HG02678 (cell line): ENCODE results near the gene L1CAM.
A peak's percentile ranks its signal among the peaks of the same experiment; 100 is the strongest.

Experiments
- ATAC-seq: cut with Tn5 transposase; IDR thresholded peaks from one replicate; pipeline ENCODE4 v1.9.1; 2021; ENCODE audit warnings: mild to moderate bottlenecking, moderate library complexity; ENCODE audit not compliant: unreplicated experiment

L1CAM gene, protein sequence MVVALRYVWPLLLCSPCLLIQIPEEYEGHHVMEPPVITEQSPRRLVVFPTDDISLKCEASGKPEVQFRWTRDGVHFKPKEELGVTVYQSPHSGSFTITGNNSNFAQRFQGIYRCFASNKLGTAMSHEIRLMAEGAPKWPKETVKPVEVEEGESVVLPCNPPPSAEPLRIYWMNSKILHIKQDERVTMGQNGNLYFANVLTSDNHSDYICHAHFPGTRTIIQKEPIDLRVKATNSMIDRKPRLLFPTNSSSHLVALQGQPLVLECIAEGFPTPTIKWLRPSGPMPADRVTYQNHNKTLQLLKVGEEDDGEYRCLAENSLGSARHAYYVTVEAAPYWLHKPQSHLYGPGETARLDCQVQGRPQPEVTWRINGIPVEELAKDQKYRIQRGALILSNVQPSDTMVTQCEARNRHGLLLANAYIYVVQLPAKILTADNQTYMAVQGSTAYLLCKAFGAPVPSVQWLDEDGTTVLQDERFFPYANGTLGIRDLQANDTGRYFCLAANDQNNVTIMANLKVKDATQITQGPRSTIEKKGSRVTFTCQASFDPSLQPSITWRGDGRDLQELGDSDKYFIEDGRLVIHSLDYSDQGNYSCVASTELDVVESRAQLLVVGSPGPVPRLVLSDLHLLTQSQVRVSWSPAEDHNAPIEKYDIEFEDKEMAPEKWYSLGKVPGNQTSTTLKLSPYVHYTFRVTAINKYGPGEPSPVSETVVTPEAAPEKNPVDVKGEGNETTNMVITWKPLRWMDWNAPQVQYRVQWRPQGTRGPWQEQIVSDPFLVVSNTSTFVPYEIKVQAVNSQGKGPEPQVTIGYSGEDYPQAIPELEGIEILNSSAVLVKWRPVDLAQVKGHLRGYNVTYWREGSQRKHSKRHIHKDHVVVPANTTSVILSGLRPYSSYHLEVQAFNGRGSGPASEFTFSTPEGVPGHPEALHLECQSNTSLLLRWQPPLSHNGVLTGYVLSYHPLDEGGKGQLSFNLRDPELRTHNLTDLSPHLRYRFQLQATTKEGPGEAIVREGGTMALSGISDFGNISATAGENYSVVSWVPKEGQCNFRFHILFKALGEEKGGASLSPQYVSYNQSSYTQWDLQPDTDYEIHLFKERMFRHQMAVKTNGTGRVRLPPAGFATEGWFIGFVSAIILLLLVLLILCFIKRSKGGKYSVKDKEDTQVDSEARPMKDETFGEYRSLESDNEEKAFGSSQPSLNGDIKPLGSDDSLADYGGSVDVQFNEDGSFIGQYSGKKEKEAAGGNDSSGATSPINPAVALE

DNA sequence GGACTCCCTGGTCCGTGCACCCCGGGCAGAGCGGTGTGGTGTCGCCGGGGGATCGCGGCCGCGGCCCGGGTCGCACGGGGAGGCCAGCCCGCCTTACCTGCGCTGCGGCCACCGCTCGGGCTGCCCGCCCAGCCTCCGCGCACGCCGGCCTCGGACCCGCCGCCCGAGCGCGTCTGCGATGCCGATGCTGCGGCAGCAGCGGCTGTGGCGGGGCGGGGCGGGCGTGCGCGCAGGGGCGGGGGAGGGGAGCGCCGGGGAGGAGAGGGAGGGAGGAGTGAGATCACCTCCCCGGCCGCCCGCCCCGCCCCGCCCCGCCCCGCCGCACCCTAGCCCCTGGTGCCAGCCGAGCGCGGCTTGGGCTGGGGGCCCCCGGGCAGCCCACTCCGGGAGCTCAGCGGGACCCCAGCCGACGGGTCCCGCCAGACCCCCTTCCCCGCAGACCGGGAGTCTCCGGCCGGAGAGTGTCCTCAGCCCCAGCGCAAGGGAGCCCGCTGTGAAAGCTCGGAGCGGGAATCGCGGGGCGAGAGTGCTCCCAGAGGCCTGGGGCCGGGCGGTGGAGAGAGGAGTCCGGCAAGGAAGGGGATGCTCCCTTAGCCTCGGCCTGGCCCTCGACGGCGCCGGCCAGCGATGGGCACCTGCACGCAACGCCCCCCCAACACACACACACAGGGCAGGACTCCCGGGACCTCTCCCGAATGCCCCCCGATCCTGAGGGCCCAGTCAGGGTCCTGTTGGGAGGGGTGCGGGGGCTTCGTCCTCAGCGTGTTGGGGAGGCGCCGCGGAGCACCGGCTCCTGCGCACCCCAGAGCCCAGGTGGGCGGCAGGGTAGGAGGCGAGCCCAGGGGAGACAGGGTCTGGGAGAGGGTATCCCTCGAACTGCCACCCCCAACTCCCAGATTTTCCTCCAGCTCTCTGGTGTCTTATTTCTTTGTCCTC, at the start of gene L1CAM:
TSS of gene L1CAM (minus strand) at position 206 of the 936 bp plus-strand sequence. CDS start 10,337 bp downstream, outside the sequence.
- no peak for ATAC-seq

DNA sequence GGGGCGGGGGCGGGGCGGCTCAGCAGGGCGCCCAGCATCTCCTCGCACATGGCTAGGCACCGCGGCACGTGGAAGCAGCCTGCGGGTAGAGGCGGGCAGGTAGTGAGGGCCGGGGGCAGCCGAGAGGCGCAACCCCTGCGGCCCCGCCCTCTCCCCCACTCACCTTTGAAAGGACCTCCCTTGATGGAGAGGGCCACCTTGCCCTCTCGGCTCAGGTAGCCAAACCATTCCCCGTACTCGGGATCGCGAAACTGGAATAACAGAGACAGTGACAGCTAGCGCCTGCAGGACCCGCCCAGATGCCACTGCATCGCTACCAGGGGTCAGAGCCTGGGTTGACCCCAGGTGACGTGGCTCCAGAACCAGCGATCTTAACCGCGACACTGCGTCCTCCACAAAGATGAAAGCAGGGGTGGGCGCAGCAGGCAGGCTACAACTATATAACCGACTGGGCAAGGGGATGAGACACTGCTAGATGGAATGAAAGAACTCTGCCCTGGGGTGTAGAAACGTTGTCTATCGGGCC, 49.4 kb upstream of the L1CAM start:
- no peak for ATAC-seq

DNA sequence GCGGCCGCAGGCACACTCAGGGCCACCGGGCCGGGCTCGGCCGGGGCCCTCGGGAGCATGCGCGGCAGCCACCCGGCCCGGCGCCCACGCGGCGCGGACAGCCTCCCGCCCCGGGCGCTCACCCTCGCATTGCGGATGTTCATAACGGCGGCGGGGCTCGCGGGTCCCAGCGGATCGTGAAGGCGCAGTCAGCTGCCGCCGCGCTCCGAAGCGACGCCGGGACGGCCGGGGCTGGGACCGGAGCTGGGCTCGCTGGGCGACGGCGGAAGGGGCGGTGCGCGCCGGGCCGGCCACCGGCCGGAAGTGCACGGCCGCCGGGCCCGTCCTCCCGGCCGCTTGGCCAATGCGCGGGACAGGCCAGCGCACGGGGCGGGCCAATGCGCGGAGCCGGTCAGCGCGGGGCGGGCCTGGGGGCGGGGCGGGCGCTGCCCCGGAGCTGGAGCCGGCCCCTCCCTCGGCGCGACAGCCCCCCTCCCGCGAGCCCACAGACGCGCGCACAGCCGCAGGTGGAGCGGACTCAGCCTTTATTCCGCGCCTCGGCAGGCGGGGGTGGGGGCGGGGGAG, 48.9 kb upstream of the L1CAM start, which contains the start of gene NAA10:
TSS of gene NAA10 (minus strand) at position 276 of the 564 bp plus-strand sequence. CDS start at position 143, 133 bp downstream.
- peak; percentile 94 for ATAC-seq

DNA sequence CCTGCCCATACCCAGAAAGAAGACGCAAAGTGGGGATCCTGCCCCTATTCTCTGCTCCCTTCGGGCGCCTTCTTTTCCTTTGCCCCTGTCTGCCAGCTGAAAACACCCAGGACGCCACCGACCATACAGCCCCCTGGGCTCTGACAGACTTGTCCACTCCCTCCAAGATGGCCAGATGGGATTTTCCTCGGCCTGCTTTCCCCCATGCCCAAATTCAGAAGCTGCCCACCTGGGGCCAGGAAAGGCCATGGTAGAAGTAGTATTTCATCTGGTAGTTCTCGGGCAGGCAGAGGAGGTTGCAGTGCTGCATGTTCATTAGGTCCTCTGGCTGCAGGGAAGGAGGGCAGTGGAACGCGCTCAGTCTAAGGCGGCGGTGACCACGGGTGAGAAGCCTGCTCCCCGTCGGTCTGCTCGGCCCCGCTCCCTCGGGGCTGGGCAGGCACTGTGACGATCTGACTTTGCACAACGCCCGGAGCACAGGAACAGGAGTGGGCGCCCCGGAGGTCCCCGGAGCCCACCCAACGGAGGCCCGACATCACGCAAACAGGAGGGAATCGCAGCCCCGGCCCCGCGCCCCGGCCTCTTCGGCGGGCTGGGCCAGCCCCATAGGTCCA, 48.3 kb upstream of the L1CAM start:
- ATAC-seq, result peak; percentile 9

DNA sequence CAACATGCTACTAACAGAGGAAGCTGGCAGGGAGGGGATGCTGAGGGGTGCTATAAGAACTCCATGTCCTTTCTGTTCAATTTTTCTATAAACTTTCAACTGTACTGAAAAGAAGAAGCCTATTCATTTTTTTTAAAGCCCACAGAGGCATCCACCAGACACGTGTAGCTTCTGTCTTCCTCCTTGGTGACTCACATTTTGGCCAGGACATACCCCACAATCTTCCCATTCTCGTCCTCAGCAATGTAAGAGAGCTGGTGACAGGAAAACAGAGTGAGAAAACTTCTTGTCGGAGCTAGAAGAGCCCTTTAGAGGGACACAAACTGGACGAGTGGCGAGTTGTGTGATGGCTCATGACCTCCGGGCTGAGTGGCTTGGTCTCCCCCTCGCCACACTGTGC, 47.8 kb upstream of the L1CAM start:
- ATAC-seq, result no peak

DNA sequence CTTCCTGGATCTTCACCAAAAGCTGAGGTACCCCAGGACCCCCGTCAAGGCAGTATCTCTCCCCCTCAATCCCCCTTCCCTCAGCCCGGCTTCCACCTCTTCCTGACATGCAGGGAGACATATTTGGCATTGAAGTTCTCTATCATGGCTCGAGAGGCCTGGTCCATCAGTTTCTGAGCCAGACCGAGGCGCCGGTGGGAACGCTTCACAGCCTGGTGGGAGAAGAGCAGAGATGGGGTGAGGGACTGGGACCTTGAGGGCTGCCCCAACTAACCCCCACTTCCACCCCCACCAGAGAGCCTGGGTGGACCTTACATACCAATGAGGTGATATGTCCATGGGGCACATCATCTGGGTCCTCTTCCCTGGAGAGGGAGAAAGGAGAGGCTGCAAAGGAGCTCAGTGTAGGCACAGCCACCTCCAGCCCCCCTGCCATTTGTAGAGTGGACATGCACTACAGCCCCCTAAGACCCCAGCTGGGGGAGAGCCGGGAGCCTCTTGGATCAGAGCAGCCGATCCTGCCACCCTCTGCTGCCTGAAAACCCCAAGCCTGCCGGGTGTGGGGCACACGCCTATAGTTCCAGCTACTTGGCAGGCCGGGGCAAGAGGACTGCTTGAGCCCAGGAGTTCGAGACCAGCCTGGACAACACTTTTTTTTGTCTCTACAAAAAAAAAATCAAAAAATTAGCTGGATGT, 46.4 kb upstream of the L1CAM start:
- no peak for ATAC-seq

DNA sequence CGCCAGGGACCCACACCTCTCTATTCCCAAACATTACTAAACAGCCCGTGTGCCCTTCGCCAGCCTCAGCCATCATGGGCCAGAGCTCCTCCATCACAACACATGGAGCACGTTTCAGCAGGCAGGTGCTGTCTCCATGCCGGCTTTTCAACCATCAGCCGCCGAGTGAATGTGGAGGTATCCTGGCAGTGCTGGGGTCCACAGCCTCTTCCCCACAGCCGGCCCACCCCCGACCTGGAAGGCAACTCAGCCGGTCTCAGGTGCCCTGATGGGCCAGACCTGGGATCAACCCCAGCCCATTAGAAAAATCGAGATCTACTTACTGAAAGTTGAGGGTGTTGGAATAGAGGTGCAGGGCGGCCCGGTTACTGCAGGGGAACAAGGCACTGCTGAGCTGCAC, 45.8 kb upstream of the L1CAM start:
- ATAC-seq, result no peak

DNA sequence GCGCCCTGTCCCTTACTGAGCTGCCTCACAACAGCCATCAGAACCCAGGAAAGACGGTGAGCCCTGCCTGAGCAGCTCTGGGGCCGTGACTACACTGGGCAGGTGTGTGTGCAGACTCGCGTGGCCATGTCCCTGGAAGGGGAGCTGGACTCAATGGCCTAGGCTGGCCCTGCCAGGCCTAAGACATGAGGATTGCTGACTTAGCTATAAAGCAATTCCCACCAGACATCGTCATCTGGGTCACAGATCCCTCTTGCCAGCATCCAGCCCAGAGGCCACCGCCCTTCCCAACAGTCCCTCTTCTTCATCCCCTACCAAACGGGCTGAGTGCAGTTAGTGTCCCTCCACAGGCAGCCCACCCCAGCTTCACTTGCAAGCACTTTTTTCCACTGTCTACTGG, 45.2 kb upstream of the L1CAM start:
- no peak for ATAC-seq

DNA sequence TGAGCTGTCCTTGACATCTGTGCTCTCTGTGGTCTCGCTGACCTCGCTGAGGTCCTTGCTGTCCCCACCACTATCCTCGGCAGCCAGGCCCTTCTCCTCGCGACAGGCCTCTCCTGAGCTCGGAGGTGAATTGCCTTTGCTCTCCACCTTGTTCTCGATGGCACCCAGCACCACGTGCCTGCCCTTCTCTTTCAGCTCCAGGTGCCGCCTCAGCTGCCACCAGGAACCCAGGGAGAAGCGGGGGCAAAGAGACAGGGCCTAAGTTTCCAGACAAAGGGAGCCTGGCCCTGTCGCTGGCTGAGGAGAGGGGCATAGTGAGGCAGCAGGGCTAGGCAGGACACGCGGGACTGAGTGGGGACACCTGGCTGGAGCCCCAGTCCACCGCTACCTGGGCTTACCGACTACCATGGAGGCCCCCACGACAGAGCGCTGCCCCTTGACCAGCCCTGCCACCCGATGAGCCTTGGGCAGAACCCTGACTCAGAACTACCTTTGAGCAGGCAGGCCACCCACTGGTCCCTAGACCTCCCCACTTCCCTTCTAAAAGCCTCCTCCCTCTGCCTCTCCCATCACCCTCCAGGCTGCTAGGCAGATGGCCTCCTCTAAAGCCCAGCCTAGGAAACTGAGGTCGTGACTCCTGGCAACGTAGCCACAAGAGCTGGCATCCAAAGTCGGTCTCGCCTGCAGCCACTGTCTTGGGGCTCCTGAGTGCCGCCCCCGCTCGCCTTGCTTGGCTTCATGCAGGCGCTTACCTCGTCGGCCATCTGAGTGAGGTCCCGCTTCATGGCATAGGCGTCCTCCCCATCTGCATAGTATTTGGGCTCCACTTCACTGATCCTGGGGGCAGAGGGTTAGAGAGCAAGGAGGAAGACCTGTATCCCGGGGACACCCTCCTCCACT, 44.3 kb upstream of the L1CAM start:
- no peak for ATAC-seq

DNA sequence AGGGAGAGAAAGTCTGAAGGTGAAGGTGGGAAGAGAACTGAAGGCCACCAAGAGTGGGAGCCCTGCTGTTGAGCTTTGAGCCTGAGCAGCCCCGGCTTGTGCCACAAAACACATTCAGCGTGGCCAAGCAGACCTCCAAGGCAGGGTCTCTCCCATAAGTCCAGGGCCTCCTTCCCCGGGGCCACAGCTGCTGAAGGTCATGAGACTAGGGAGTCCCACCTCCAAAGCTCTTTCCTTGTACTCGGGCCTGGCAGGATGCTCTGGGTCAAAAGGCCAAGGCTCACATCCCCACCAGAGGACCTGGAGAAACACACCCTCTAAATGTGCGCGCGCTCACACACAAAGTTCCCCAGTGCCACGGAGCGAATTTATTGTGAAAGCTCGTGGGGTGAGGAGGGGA, 43.6 kb upstream of the L1CAM start:
- ATAC-seq, result no peak

DNA sequence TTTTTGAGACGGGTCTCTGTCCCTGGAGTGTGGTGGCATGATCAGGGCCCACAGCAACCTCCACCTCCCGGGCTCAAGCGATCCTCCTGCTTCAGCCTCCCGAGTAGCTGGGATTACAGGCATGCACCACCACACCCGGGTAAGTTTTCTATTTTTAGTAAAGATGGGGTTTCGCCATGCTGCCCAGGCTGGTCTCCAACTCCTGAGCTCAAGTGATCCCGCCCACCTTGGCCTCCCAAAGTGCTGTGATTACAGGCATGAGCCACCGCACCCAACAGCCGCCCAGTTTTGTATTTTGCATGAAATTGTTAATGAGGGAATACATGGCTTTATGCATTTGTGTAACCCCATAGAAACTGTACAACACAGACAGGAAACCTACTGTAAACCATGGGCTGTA, 42.9 kb upstream of the L1CAM start:
- no peak for ATAC-seq

DNA sequence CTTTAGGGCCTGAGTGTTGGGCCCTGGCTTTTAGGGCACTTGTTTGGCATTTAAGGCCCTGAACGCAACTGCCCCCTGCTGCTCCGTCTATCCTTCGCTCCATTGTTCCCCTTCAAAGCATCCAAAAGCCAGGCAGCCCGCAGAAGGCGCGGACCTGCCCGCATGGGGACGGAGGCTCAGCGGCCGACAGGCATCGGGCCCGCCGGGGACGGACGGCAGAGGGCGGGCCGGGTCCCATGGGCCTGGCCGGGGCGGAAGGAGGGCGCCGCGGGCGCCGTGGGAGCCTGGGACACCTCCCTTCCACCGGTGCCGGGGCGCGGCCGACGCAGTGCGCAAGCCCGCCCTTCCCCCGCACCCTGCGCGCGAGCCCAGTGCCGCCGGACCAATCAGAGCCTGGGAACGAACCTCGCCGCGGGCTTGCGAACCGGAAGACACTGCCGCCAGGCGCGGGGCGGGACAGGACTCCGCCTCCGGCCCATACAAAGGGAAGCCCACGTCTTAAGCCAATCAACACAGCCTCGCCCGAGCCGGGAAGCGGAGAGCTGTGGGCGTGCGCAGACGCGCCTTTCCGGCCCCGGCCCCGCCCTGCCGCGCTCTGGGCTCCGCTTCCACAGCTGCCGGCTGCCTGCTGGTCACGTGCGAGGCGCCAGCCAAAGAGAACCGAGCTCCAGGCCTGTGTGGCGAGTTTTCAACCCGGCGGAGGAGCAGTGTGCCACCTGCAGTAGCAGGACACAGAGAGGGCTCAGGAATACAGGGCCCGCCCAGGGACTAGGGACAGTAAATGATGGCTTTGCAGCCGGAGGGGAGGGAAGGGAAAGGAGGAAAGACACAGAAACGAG, 42.2 kb upstream of the L1CAM start:
- ATAC-seq, result peak; percentile 77

DNA sequence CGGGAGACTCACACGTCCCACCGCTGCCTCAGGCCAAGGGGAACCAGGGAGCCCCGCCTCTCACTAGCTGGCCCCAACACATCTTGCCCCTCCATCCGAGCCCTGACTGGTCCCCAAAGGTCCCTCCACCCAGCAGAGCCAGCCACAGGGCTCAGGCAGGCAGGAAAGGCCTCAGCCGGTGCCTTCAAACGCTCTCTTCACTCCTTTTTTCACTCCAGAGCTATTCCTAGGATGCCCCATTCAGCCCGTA, 41.6 kb upstream of the L1CAM start:
- ATAC-seq, result no peak

DNA sequence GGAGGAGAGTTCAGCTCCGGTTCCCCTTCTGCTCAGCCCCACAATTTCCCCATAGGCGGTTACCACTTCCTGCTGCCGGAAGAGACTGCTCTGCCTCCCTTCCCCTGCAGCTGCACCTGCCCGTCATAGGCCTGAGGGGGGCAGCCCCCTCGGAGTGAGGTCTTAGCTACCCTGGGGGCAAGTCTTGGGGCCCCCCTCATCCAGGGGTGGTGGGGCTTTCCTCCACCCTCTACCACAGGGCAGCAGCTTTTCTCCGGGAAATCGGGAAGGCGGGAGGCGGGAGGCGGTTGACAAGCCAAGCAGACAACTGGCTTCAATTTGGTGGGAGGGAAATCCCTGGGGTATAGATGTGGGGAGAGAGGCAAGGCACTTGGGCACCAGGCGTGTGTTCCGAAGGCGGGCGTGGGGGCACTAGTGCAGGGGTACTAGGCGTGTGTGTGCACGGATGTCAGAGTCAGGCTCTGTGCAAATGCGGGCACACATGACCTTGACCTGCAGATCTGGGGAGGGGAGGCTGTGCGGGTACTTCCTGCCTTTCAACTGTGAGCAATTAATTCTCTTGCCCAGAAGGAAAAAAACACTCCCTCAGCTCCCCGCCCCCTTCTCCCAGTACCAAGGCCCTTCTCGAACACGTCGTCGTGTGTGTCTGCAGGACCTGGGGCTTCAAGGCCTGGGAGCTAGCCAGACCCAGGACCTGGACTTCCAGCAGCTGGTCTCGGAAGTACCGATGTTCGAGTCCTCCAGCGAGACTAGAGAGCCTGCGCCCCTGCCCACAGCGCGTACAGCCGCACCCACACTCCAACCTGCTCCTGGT, 41.1 kb upstream of the L1CAM start:
- ATAC-seq, result peak; percentile 32

DNA sequence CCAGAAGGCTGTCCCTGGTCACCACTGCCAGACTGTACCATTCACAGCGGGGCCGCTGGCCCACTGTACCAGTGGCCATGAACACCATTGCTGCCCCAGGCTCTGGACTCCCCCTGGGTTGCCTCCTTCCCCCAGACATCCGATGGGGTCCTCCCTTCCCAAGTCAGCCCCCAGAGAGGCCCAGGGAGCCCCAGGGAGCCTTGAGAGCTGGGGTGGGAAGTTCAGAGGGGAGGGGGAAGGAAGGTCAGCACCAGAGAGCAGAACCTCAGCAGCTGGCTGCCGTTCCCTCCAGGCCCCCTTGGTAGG, 40.5 kb upstream of the L1CAM start:
- no peak for ATAC-seq
